Stromal cell of bone marrow (primary cell): ENCODE results near the gene CFAP90.

Experiments
- DNase-seq: peaks from one replicate; pipeline ENCODE4 v3.0.0-alpha.2; 2012; ENCODE audit warnings: low read depth

Gene CFAP90

GRCh38 chr5:7850395-7851239, at the start of gene CFAP90:
Gene CFAP90 (minus strand): TSS chr5:7851133. CDS start chr5:7851021, 112 bp downstream.
- no peak for DNase-seq

GRCh38 chr5:7897014-7897600, 46.2 kb upstream of the CFAP90 start:
- DNase-seq, result no peak

GRCh38 chr5:7894860-7895259, 43.9 kb upstream of the CFAP90 start:
- DNase-seq, result no peak

GRCh38 chr5:7894439-7894838, 43.5 kb upstream of the CFAP90 start:
- DNase-seq, result no peak

GRCh38 chr5:7888901-7889300, 38.0 kb upstream of the CFAP90 start:
- DNase-seq, result no peak

GRCh38 chr5:7886849-7887475, 36.0 kb upstream of the CFAP90 start:
- peak; percentile 43 for DNase-seq

GRCh38 chr5:7884491-7885267, 33.7 kb upstream of the CFAP90 start:
- DNase-seq, result no peak

GRCh38 chr5:7882926-7883325, 32.0 kb upstream of the CFAP90 start:
- no peak for DNase-seq

- DNase-seq, result no peak
Measured at GRCh38 chr5:7881816-7882215, 30.9 kb upstream of the CFAP90 start.

GRCh38 chr5:7881091-7881490, 30.2 kb upstream of the CFAP90 start:
- no peak for DNase-seq

- DNase-seq, result no peak
Measured at GRCh38 chr5:7878381-7878873, 27.5 kb upstream of the CFAP90 start.

GRCh38 chr5:7877851-7878250, 26.9 kb upstream of the CFAP90 start:
- DNase-seq, result no peak

GRCh38 chr5:7876867-7877266, 25.9 kb upstream of the CFAP90 start:
- DNase-seq, result peak; percentile 50

GRCh38 chr5:7875151-7875550, 24.2 kb upstream of the CFAP90 start:
- DNase-seq, result no peak

- no peak for DNase-seq
Measured at GRCh38 chr5:7874639-7875038, 23.7 kb upstream of the CFAP90 start.

- DNase-seq, result no peak
Measured at GRCh38 chr5:7873216-7873615, 22.3 kb upstream of the CFAP90 start.

GRCh38 chr5:7872517-7873130, 21.7 kb upstream of the CFAP90 start:
- no peak for DNase-seq

GRCh38 chr5:7871653-7872052, 20.7 kb upstream of the CFAP90 start:
- no peak for DNase-seq

GRCh38 chr5:7869474-7870136, 18.7 kb upstream of the CFAP90 start:
- no peak for DNase-seq

- DNase-seq, result peak; percentile 86
Measured at GRCh38 chr5:7868773-7869473, 18.0 kb upstream of the CFAP90 start, which contains the start of the genes FASTKD3 and MTRR. Gene FASTKD3 (minus strand): TSS chr5:7869031. CDS start chr5:7868083, 948 bp downstream. Gene MTRR (plus strand): TSS chr5:7869148. CDS start chr5:7870795, 1,647 bp downstream.
